Hepatocyte (in vitro differentiated cells): ENCODE data around the gene TGM2. TPM values are rescaled to one million over a fixed set of nuclear protein-coding genes. Genes with fewer than 3 reads are reported as not detected.

Source experiments
- DNase-seq: peaks from one replicate; pipeline ENCODE4 v3.0.0-alpha.2; 2016; ENCODE audit warnings: low spot score
- H2AFZ ChIP-seq: fragments of 200-600 bp; sonication (generic); 2 replicates; pipeline ENCODE4 v1.6.0; 2016; ENCODE audit warnings: antibody characterized with exemption, mild to moderate bottlenecking
- H3K27ac ChIP-seq: fragments of 200-600 bp; sonication (generic); 2 replicates; pipeline ENCODE4 v1.5.1; 2016; ENCODE audit warnings: mild to moderate bottlenecking
- H3K27me3 ChIP-seq: fragments of 200-600 bp; sonication (generic); 2 replicates; pipeline ENCODE4 v1.6.1; 2016
- H3K36me3 ChIP-seq: fragments of 200-600 bp; sonication (generic); replicated peaks from 2 replicates; pipeline ENCODE4 v1.5.1; 2016; ENCODE audit warnings: low read depth; ENCODE audit not compliant: insufficient read depth
- H3K4me1 ChIP-seq: fragments of 200-600 bp; sonication (generic); 2 replicates; pipeline ENCODE4 v1.5.1; 2016; ENCODE audit warnings: mild to moderate bottlenecking, moderate library complexity; ENCODE audit not compliant: insufficient read depth
- H3K4me2 ChIP-seq: fragments of 200-600 bp; sonication (generic); 2 replicates; pipeline ENCODE4 v1.6.0; 2016
- H3K4me3 ChIP-seq: fragments of 200-600 bp; sonication (generic); 2 replicates; pipeline ENCODE4 v1.5.1; 2016; ENCODE audit warnings: mild to moderate bottlenecking
- H3K79me2 ChIP-seq: fragments of 200-600 bp; sonication (generic); 2 replicates; pipeline ENCODE4 v1.6.0; 2017; ENCODE audit warnings: mild to moderate bottlenecking
- H3K9me2 ChIP-seq: fragments of 200-600 bp; sonication (generic); replicated peaks from 2 replicates; pipeline ENCODE4 v1.6.0; 2017; ENCODE audit warnings: mild to moderate bottlenecking; ENCODE audit not compliant: insufficient read depth
- H3K9me3 ChIP-seq: fragments of 200-600 bp; sonication (generic); 2 replicates; pipeline ENCODE4 v1.5.1; 2016; ENCODE audit warnings: low read depth, mild to moderate bottlenecking
- H4K20me1 ChIP-seq: fragments of 200-600 bp; sonication (generic); 2 replicates; pipeline ENCODE4 v1.6.0; 2016; ENCODE audit warnings: mild to moderate bottlenecking; ENCODE audit not compliant: insufficient read depth, poor library complexity, severe bottlenecking
- EZH2 ChIP-seq: fragments of 200-600 bp; sonication (generic); IDR thresholded peaks from 2 replicates; pipeline ENCODE4 v1.6.1; 2016; ENCODE audit warnings: antibody characterized with exemption, mild to moderate bottlenecking, borderline replicate concordance
- EZH2phosphoT487 ChIP-seq: fragments of 200-600 bp; sonication (generic); IDR thresholded peaks from one replicate; pipeline ENCODE4 v1.6.1; 2018; ENCODE audit warnings: antibody characterized with exemption, mild to moderate bottlenecking, low read depth, moderate library complexity; ENCODE audit not compliant: unreplicated experiment, severe bottlenecking
- WGBS: methylation state at CpG from one replicate; pipeline ENCODE4 v1.1.6; 2016; ENCODE audit warnings: low lambda C conversion rate; ENCODE audit errors: missing lambda C conversion rate; 5-methylcytosine and 5-hydroxymethylcytosine counted together
- polyA plus RNA-seq: library from polyadenylated mRNA; unstranded; fragments of >200 nt; fragmentation: Nextera tagmentation; extraction: Ambion mirVana; gene quantifications from 2 replicates; pipeline ENCODE4 v1.2.1, GENCODE V29; 2016
- total RNA-seq: library from RNA; depleted of rRNA; stranded (reverse); fragments of >200 nt; gene quantifications from 2 replicates; pipeline ENCODE4 v1.2.3, GENCODE V29; 2014
- TF ChIP-seq, protein P1 (sequence below): fragments of 200-600 bp; sonication (generic); IDR thresholded peaks from 2 replicates; pipeline ENCODE4 v1.5.1; 2016; ENCODE audit warnings: antibody characterized with exemption, mild to moderate bottlenecking; ENCODE audit not compliant: poor library complexity

Gene TGM2
- total and polyA plus RNA-seq, 2 experiments from 2014 or later: 85.8 to 133 TPM

- H3K36me3 ChIP-seq: no peaks in the 10 kb centered on the region
- H3K9me3 ChIP-seq: no peaks in the 10 kb centered on the region
- no peaks in the 10 kb centered on the region for H3K27me3 ChIP-seq
- TF ChIP-seq EZH2phosphoT487: no peak
- no peak for TF ChIP-seq EZH2
- TF ChIP-seq, protein P1, sequence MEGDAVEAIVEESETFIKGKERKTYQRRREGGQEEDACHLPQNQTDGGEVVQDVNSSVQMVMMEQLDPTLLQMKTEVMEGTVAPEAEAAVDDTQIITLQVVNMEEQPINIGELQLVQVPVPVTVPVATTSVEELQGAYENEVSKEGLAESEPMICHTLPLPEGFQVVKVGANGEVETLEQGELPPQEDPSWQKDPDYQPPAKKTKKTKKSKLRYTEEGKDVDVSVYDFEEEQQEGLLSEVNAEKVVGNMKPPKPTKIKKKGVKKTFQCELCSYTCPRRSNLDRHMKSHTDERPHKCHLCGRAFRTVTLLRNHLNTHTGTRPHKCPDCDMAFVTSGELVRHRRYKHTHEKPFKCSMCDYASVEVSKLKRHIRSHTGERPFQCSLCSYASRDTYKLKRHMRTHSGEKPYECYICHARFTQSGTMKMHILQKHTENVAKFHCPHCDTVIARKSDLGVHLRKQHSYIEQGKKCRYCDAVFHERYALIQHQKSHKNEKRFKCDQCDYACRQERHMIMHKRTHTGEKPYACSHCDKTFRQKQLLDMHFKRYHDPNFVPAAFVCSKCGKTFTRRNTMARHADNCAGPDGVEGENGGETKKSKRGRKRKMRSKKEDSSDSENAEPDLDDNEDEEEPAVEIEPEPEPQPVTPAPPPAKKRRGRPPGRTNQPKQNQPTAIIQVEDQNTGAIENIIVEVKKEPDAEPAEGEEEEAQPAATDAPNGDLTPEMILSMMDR: no peak
- peaks cover 3% of the 10 kb centered on the region for H3K79me2 ChIP-seq
- H3K4me3 ChIP-seq: no peak overlapping the region
- peaks cover 16% of the 10 kb centered on the region for H3K4me1 ChIP-seq
- no peak for DNase-seq
- no peak overlapping the region for H3K4me2 ChIP-seq
- H3K9me2 ChIP-seq: no peaks in the 10 kb centered on the region
- H2AFZ ChIP-seq: no peak overlapping the region
- no peaks in the 10 kb centered on the region for H4K20me1 ChIP-seq
- no peak overlapping the region for H3K27ac ChIP-seq
Measured at GRCh38 chr20:38092915-38093314, 72.2 kb downstream of the TGM2 start.

DNA sequence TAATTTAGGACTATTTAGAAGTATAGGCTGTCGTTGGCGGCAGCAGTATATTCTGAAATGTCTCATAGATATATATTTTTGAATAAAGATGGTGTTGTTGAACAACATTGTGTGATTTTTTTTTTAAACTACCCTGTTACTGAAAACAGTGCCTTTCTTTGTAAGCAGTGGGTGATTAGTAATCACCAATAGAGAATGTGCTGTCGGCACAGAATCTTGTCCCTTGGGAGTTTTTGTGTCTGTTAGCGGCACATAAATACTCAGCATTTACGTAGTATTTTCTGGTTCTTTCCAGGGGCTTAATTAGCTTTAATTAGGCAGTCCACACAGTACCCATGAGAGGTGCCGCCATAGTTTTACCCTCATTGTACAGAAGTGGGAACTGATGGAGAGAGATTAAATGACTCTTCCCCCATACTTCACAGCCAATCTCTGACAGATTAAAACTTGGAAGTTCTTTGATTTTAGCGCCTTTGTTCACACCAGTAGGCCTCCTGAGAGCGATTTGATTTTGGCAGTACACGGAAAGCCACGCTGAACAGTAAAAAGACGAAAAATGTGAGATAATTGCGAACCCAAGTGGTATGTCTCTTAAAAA is 72.7 kb downstream of the TGM2 start:
- H3K27ac ChIP-seq: no peak overlapping the region
- no peak overlapping the region for H3K4me3 ChIP-seq
- no peaks in the 10 kb centered on the region for H3K9me2 ChIP-seq
- H4K20me1 ChIP-seq: no peaks in the 10 kb centered on the region
- H3K27me3 ChIP-seq: no peaks in the 10 kb centered on the region
- H3K4me1 ChIP-seq: peaks cover 16% of the 10 kb centered on the region
- no peak for TF ChIP-seq EZH2
- no peak for TF ChIP-seq EZH2phosphoT487
- TF ChIP-seq, protein P1: no peak
- H3K4me2 ChIP-seq: no peak overlapping the region
- 93% methylated on average over 12 of the region's 12 CpGs for WGBS
- no peaks in the 10 kb centered on the region for H3K36me3 ChIP-seq
- peaks cover 3% of the 10 kb centered on the region for H3K79me2 ChIP-seq
- H2AFZ ChIP-seq: no peak overlapping the region
- DNase-seq: no peak
- H3K9me3 ChIP-seq: no peaks in the 10 kb centered on the region

GRCh38 chr20:38091441-38092216 is 73.4 kb downstream of the TGM2 start:
- Histone ChIP-seq H3K9me2 (no peaks in the 10 kb centered on the region), H3K27me3 (no peaks in the 10 kb centered on the region), H2AFZ (no peak overlapping the region), H3K4me2 (no peak overlapping the region), H3K4me3 (no peak overlapping the region), H3K4me1 (peaks cover 16% of the 10 kb centered on the region), H3K9me3 (no peaks in the 10 kb centered on the region), H3K27ac (no peak overlapping the region), H3K79me2 (peaks cover 4% of the 10 kb centered on the region), H3K36me3 (no peaks in the 10 kb centered on the region), H4K20me1 (no peaks in the 10 kb centered on the region)
- no peak for DNase-seq
- TF ChIP-seq EZH2 (no peak), EZH2phosphoT487 (no peak)
- TF ChIP-seq, protein P1: no peak
- 84% methylated on average over 6 of the region's 6 CpGs for WGBS
